SK-N-DZ (cell line): Measurements from ENCODE around the gene ADSS1. TPM values are rescaled to one million over a fixed set of nuclear protein-coding genes. Genes with fewer than 3 reads are reported as not detected.

Experiments
- DNase-seq: peaks from one replicate; pipeline ENCODE4 v3.0.0-alpha.2; 2015; ENCODE audit warnings: low spot score
- polyA plus RNA-seq, 2 experiments: library from polyadenylated mRNA; depleted of rRNA; stranded (reverse); fragments of >200 nt; gene quantifications; 2 replicates each; pipeline ENCODE4 v1.2.3, GENCODE V29; 2014

The ADSS1 gene
- 0.26 and 0.58 TPM in 2 replicates for polyA plus RNA-seq (2014; cell fraction: cytosol; rRNA removed)
- 1.4 and 2.1 TPM in 2 replicates for polyA plus RNA-seq (2014; cell fraction: nucleus; rRNA removed)

GRCh38 chr14:104723651-104724406, at the start of gene ADSS1:
Gene ADSS1, plus strand, starts transcription at chr14:104724229. Its CDS starts 42 bp downstream, at chr14:104724271.
- no peak for DNase-seq

GRCh38 chr14:104675447-104675846, 48.6 kb upstream of the ADSS1 start:
- no peak for DNase-seq

- DNase-seq: no peak
These were observed 47.8 kb upstream of the ADSS1 start for GRCh38 chr14:104676130-104676693.

- peak; percentile 44 for DNase-seq
These were observed 47.1 kb upstream of the ADSS1 start for GRCh38 chr14:104676694-104677511.

GRCh38 chr14:104677512-104678332, 46.3 kb upstream of the ADSS1 start:
- DNase-seq: peak; percentile 81

- DNase-seq: peak; percentile 64
These were observed 45.7 kb upstream of the ADSS1 start for GRCh38 chr14:104678346-104678745.

- DNase-seq: no peak
These were observed 44.9 kb upstream of the ADSS1 start for GRCh38 chr14:104678901-104679705.

- no peak for DNase-seq
These were observed 43.8 kb upstream of the ADSS1 start for GRCh38 chr14:104680056-104680805.

- peak; percentile 33 for DNase-seq
These were observed 43.0 kb upstream of the ADSS1 start for GRCh38 chr14:104680806-104681688.

- DNase-seq: peak; percentile 20
These were observed 42.3 kb upstream of the ADSS1 start for GRCh38 chr14:104681689-104682074.

- DNase-seq: no peak
These were observed 41.9 kb upstream of the ADSS1 start for GRCh38 chr14:104682107-104682593.

GRCh38 chr14:104683653-104684448, 40.2 kb upstream of the ADSS1 start:
- no peak for DNase-seq

GRCh38 chr14:104684449-104684821, 39.6 kb upstream of the ADSS1 start:
- DNase-seq: no peak

- no peak for DNase-seq
These were observed 38.6 kb upstream of the ADSS1 start for GRCh38 chr14:104685216-104685997.

- DNase-seq: no peak
These were observed 37.9 kb upstream of the ADSS1 start for GRCh38 chr14:104685998-104686610.
